ENCODE results near the gene ZNF469.

- TF ChIP-seq POLR2A (IDR thresholded peaks at IDR 0.05) (no peak), CTCF (IDR thresholded peaks at IDR 0.05) (no peak)
Observed at GRCh38 chr16:88428156-88428555, 45.4 kb downstream of the ZNF469 start.
